ENCODE measurements around the gene ZRSR2. TPM values are rescaled to one million over a fixed set of nuclear protein-coding genes. Genes with fewer than 3 reads are reported as not detected.

Gene ZRSR2
- polyA plus RNA-seq, 1 of the 3 experiments (the other 2 are of a cell fraction) = 14.3 TPM

DNA sequence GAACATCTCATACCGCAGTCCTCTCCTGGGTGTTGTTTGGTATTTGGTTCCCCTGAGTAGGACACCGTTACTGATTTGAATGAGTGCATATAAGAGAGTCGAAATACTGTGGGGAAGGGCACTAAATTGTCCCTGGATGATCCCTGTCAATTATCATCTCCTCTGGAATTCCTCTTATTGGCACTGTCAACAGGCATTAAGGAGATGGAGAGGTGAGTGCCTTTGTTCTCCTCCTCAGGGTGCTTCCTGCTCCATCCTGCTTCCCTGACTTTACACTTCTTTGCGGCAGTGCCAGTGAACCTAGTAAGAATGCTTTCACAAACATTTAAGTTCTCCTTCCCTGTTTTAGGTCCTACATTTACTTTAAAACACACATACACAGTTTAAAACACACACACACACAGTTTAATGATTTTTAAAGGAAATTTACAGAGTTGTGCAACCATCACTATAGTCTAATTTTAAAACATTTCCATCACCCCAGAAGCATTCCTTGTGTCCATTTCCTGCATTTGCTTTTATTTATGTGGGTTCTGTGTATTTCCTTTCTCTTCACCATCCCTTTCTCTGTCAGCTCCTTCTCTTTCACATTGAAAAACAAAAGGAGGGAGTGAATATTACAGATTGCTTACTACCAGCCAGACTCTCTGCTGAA, 20.9 kb upstream of the ZRSR2 start:
- H3K9me2 ChIP-seq = no peaks in the 10 kb centered on the region
- H3K27ac ChIP-seq (ENCODE audit: low read depth in 2 of 2, low read length in 1 of 2) = no peak overlapping the region
- no peak overlapping the region for H2AFZ ChIP-seq (ENCODE audit: low read depth)
- no peak overlapping the region for H3K4me3 ChIP-seq (ENCODE audit: low read depth in 2 of 2, low read length in 1 of 2)
- ChIA-PET POLR2A (no interaction called here), CTCF (interaction anchor here (1.0 kb wide), 1 partner anchor 32 kb away, joined by 4 read pairs; the partner anchor contains the start of gene CA5B)
- no peaks in the 10 kb centered on the region for H4K20me1 ChIP-seq (ENCODE audit: insufficient read depth)
- no peak for DNase-seq
- WGBS (ENCODE audit: low lambda C conversion rate) = 86% methylated on average over 4 of the region's 4 CpGs
- H3K4me2 ChIP-seq = no peak overlapping the region
- TF ChIP-seq NRF1 (IDR thresholded peaks at IDR 0.05; ENCODE audit: low read depth, low read length) (no peak), NFIC (IDR thresholded peaks at IDR 0.05; ENCODE audit: borderline replicate concordance) (no peak), YY1 (IDR thresholded peaks at IDR 0.05; ENCODE audit: low read depth) (no peak), MEF2A (IDR thresholded peaks at IDR 0.05; ENCODE audit: borderline replicate concordance, low read depth) (no peak), CHD2 (IDR thresholded peaks at IDR 0.05; ENCODE audit: low read length, partially characterized antibody) (no peak)
- TF ChIP-seq, protein P1, sequence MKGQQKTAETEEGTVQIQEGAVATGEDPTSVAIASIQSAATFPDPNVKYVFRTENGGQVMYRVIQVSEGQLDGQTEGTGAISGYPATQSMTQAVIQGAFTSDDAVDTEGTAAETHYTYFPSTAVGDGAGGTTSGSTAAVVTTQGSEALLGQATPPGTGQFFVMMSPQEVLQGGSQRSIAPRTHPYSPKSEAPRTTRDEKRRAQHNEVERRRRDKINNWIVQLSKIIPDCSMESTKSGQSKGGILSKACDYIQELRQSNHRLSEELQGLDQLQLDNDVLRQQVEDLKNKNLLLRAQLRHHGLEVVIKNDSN (IDR thresholded peaks at IDR 0.05; ENCODE audit: borderline replicate concordance, low read depth) = no peak
- H3K79me2 ChIP-seq (ENCODE audit: insufficient read depth) = no peaks in the 10 kb centered on the region
- no peaks in the 10 kb centered on the region for H3F3A ChIP-seq (replicated peaks; ENCODE audit: insufficient read depth)
- no peaks in the 10 kb centered on the region for H3K4me1 ChIP-seq (ENCODE audit: control insufficient read depth in 1 of 2, insufficient read depth in 2 of 2, low read depth in 1 of 2, low read length in 1 of 2)
- no peaks in the 10 kb centered on the region for H3K9me3 ChIP-seq
- H3K27me3 ChIP-seq (ENCODE audit: insufficient read depth) = no peaks in the 10 kb centered on the region
- H3K36me3 ChIP-seq (replicated peaks in 1 of 2; ENCODE audit: control insufficient read depth in 1 of 2, insufficient read depth in 2 of 2, low read length in 1 of 2) = peaks cover 0 to 19% of the 10 kb centered on the region in 2 experiments
- no peak overlapping the region for H3K9ac ChIP-seq

DNA sequence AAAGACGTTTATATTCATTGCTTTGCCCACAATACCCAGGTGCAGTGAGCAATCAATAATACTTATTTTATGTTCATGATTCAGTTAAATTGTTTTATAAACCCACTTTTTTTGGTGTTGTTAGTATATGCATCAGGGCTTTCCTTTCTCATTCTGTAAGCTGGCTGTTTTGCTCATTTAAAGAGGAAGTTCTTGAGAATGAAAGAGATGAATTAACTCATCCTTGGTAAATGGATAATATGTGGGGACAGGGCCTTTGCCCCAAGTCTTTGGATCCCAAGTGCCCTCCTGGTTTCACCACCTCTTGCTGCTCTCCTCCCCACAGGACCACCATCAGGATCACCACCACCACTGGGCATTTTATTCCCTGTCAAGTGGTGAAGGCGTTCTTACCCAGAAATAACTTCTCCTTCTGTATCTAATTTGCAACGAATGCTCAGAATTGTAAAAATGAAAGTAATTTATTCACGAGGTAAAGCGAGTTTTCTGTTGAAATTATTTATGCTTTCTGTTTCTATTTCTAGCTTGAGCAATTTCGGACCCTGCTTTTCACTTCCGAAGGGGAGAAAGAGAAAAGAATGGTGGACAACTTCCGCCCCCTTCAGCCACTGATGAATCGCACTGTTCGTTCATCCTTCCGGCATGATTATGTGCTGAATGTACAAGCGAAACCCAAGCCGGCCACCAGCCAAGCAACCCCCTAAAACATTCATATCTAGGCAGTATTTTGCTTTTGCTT, 8.2 kb upstream of the ZRSR2 start:
- WGBS (ENCODE audit: low lambda C conversion rate) = 86% methylated on average over 13 of the region's 13 CpGs
- Histone ChIP-seq H3K9me2 (no peaks in the 10 kb centered on the region), H3K4me1 (ENCODE audit: control insufficient read depth in 1 of 2, insufficient read depth in 2 of 2, low read depth in 1 of 2, low read length in 1 of 2) (no peaks in the 10 kb centered on the region), H4K20me1 (ENCODE audit: insufficient read depth) (no peaks in the 10 kb centered on the region), H3K36me3 (replicated peaks in 1 of 2; ENCODE audit: control insufficient read depth in 1 of 2, insufficient read depth in 2 of 2, low read length in 1 of 2) (peaks cover 24 to 33% of the 10 kb centered on the region in 2 experiments), H3K9ac (no peak overlapping the region), H2AFZ (ENCODE audit: low read depth) (no peak overlapping the region), H3K9me3 (no peaks in the 10 kb centered on the region), H3K4me3 (ENCODE audit: low read depth in 2 of 2, low read length in 1 of 2) (no peak overlapping the region), H3K79me2 (ENCODE audit: insufficient read depth) (no peaks in the 10 kb centered on the region), H3K27ac (ENCODE audit: low read depth in 2 of 2, low read length in 1 of 2) (no peak overlapping the region), H3K27me3 (ENCODE audit: insufficient read depth) (no peaks in the 10 kb centered on the region), H3F3A (replicated peaks; ENCODE audit: insufficient read depth) (no peaks in the 10 kb centered on the region), H3K4me2 (no peak overlapping the region)
- TF ChIP-seq FOXM1 (IDR thresholded peaks at IDR 0.05; ENCODE audit: low read depth) (no peak), SIN3A (IDR thresholded peaks at IDR 0.05; ENCODE audit: borderline replicate concordance, low read depth, low read length) (no peak), ELF1 (IDR thresholded peaks at IDR 0.05) (no peak)
- TF ChIP-seq, protein P2, sequence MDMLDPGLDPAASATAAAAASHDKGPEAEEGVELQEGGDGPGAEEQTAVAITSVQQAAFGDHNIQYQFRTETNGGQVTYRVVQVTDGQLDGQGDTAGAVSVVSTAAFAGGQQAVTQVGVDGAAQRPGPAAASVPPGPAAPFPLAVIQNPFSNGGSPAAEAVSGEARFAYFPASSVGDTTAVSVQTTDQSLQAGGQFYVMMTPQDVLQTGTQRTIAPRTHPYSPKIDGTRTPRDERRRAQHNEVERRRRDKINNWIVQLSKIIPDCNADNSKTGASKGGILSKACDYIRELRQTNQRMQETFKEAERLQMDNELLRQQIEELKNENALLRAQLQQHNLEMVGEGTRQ (IDR thresholded peaks at IDR 0.05; ENCODE audit: borderline replicate concordance, low read depth, low read length) = no peak
- ChIA-PET POLR2A (no interaction called here), CTCF (no interaction called here)
- DNase-seq = no peak
